Caco-2 (cell line): ENCODE data around the gene IRS1. TPM values are rescaled to one million over a fixed set of nuclear protein-coding genes. Genes with fewer than 3 reads are reported as not detected.

Experiments
- BruUV-seq: library from RNA; stranded (reverse); fragments of 400-500 nt; replicated peaks from 2 replicates; lab custom pipeline; 2021; lab: Mats Ljungman, UMichigan
- CTCF ChIA-PET: fragments of 300-600 bp; sonication (Branson Sonifier 250); formaldehyde crosslinking; loops from one replicate; lab custom pipeline; 2022; ENCODE audit warnings: antibody characterized with exemption; lab: Charles Lee
- POLR2A ChIA-PET: fragments of 300-600 bp; sonication (Branson Sonifier 250); formaldehyde crosslinking; loops from one replicate; lab custom pipeline; 2022; ENCODE audit warnings: antibody characterized with exemption; lab: Charles Lee
- DNase-seq, 2 experiments: peaks; one replicate each; pipeline versions ENCODE4 v3.0.0 to v3.0.0-alpha.2; 2020 to 2022
- H3K27me3 ChIP-seq: replicated peaks from 2 replicates; pipeline ENCODE4 v1.6.0; 2011; ENCODE audit warnings: low read length; ENCODE audit not compliant: control insufficient read depth, insufficient read depth
- H3K36me3 ChIP-seq: 2 replicates; pipeline ENCODE4 v1.5.1; 2011; ENCODE audit warnings: low read length; ENCODE audit not compliant: control insufficient read depth, insufficient read depth
- H3K4me1 ChIP-seq: fragments of 250-450 bp; sonication (Bioruptor Pico); 2 replicates; pipeline ENCODE4 v1.5.1; 2020; ENCODE audit warnings: mild to moderate bottlenecking
- H3K4me3 ChIP-seq: 2 replicates; pipeline ENCODE4 v1.5.1; 2011; ENCODE audit warnings: low read depth, mild to moderate bottlenecking, control low read depth, low read length
- H3K9me3 ChIP-seq: fragments of 250-450 bp; sonication (Bioruptor Pico); 2 replicates; pipeline ENCODE4 v1.5.1; 2020; ENCODE audit warnings: mild to moderate bottlenecking, moderate library complexity
- H3K27ac Mint-ChIP-seq: one replicate; pipeline ENCODE4 v1.8.0; 2022; ENCODE audit warnings: mixed read lengths; ENCODE audit not compliant: unreplicated experiment
- H3K27me3 Mint-ChIP-seq: one replicate; pipeline ENCODE4 v1.8.0; 2022; ENCODE audit warnings: mixed read lengths; ENCODE audit not compliant: insufficient read depth, unreplicated experiment
- H3K36me3 Mint-ChIP-seq: one replicate; pipeline ENCODE4 v1.8.0; 2022; ENCODE audit warnings: mild to moderate bottlenecking, mixed read lengths; ENCODE audit not compliant: insufficient read depth, unreplicated experiment
- H3K4me1 Mint-ChIP-seq: one replicate; pipeline ENCODE4 v1.8.0; 2022; ENCODE audit warnings: low read depth, mixed read lengths; ENCODE audit not compliant: unreplicated experiment
- H3K4me3 Mint-ChIP-seq: one replicate; pipeline ENCODE4 v1.8.0; 2022; ENCODE audit warnings: mild to moderate bottlenecking, moderate library complexity, mixed read lengths; ENCODE audit not compliant: unreplicated experiment
- H3K9me3 Mint-ChIP-seq: one replicate; pipeline ENCODE4 v1.8.0; 2022; ENCODE audit warnings: mixed read lengths; ENCODE audit not compliant: unreplicated experiment
- CTCF ChIP-seq, 2 experiments: fragments of 200-600 bp in 1 of 2; IDR thresholded peaks; 1 replicate in 1 of 2; 2 replicates in 1 of 2; pipeline versions ENCODE4 v1.5.1 to v1.8.0; 2011 to 2022; ENCODE audit warnings: antibody characterized with exemption in 1 of 2, control low read depth in 1 of 2, inconsistent platforms in 1 of 2, low read depth in 1 of 2, low read length in 1 of 2, mild to moderate bottlenecking in 1 of 2, moderate library complexity in 1 of 2; ENCODE audit not compliant: insufficient read depth in 1 of 2, severe bottlenecking in 1 of 2, unreplicated experiment in 1 of 2
- intact Hi-C: fragments of 100-400 bp; cut with micrococcal nuclease; formaldehyde crosslinking; loops from one replicate; pipeline ENCODE4 v1.10.0; 2022; ENCODE audit not compliant: unreplicated experiment
- total RNA-seq: library from RNA; stranded (reverse); gene quantifications from 2 replicates; pipeline ENCODE4 v1.2.3, GENCODE V29; 2022

IRS1 gene
- total RNA-seq, 1 experiment from 2014 or later: 27.9 TPM

- Histone ChIP-seq H3K4me3 (no peak overlapping the region), H3K4me1 (peaks cover 31% of the 10 kb centered on the region), H3K9me3 (no peaks in the 10 kb centered on the region), H3K27me3 (no peaks in the 10 kb centered on the region), H3K36me3 (no peaks in the 10 kb centered on the region)
- ChIA-PET CTCF (no interaction called here), POLR2A (no interaction called here)
- Mint-ChIP-seq H3K36me3 (no peaks in the 10 kb centered on the region), H3K9me3 (no peaks in the 10 kb centered on the region), H3K27me3 (no peaks in the 10 kb centered on the region), H3K4me1 (no peaks in the 10 kb centered on the region), H3K27ac (no peak overlapping the region), H3K4me3 (no peak overlapping the region)
- no peak for TF ChIP-seq CTCF (IDR thresholded peaks at IDR 0.05; ENCODE audit: insufficient read depth in 1 of 2, low read depth in 1 of 2, low read length in 1 of 2, severe bottlenecking in 1 of 2, unreplicated experiment in 1 of 2)
- no peak for DNase-seq
- TSS peak; percentile 30 for BruUV-seq
- intact Hi-C loops: no loop called here
These were observed 44.0 kb downstream of the IRS1 start for GRCh38 chr2:226755631-226756030.

- H3K27me3 Mint-ChIP-seq: no peaks in the 10 kb centered on the region
- CTCF ChIA-PET: no interaction called here
- peaks cover 5% of the 10 kb centered on the region for H3K36me3 Mint-ChIP-seq
- no TSS peak for BruUV-seq
- intact Hi-C loops: no loop called here
- no peaks in the 10 kb centered on the region for H3K4me1 Mint-ChIP-seq
- Histone ChIP-seq H3K36me3 (no peaks in the 10 kb centered on the region), H3K27me3 (no peaks in the 10 kb centered on the region), H3K4me3 (no peak overlapping the region), H3K4me1 (peaks cover 25% of the 10 kb centered on the region), H3K9me3 (no peaks in the 10 kb centered on the region)
- POLR2A ChIA-PET: no interaction called here
- H3K27ac Mint-ChIP-seq: no peak overlapping the region
- H3K4me3 Mint-ChIP-seq: no peak overlapping the region
- no peaks in the 10 kb centered on the region for H3K9me3 Mint-ChIP-seq
- no peak for TF ChIP-seq CTCF (IDR thresholded peaks at IDR 0.05; ENCODE audit: insufficient read depth in 1 of 2, low read depth in 1 of 2, low read length in 1 of 2, severe bottlenecking in 1 of 2, unreplicated experiment in 1 of 2)
- DNase-seq: no peak
These were observed 44.6 kb downstream of the IRS1 start for GRCh38 chr2:226754821-226755604.

GRCh38 chr2:226752887-226753286 lies 46.7 kb downstream of the IRS1 start:
- H3K27ac Mint-ChIP-seq: no peak overlapping the region
- H3K4me3 Mint-ChIP-seq: no peak overlapping the region
- Histone ChIP-seq H3K9me3 (no peaks in the 10 kb centered on the region), H3K4me1 (peaks cover 22% of the 10 kb centered on the region), H3K27me3 (no peaks in the 10 kb centered on the region), H3K4me3 (no peak overlapping the region), H3K36me3 (no peaks in the 10 kb centered on the region)
- peaks cover 15% of the 10 kb centered on the region for H3K36me3 Mint-ChIP-seq
- intact Hi-C loops: no loop called here
- ChIA-PET CTCF (no interaction called here), POLR2A (no interaction called here)
- TF ChIP-seq CTCF (IDR thresholded peaks at IDR 0.05; ENCODE audit: insufficient read depth in 1 of 2, low read depth in 1 of 2, low read length in 1 of 2, severe bottlenecking in 1 of 2, unreplicated experiment in 1 of 2): no peak
- no peak for DNase-seq
- no peaks in the 10 kb centered on the region for H3K9me3 Mint-ChIP-seq
- no peaks in the 10 kb centered on the region for H3K4me1 Mint-ChIP-seq
- no TSS peak for BruUV-seq
- no peaks in the 10 kb centered on the region for H3K27me3 Mint-ChIP-seq
